ENCODE data around the gene KCP.
A peak's percentile ranks its signal among the peaks of the same experiment; 100 is the strongest.

KCP gene

DNA sequence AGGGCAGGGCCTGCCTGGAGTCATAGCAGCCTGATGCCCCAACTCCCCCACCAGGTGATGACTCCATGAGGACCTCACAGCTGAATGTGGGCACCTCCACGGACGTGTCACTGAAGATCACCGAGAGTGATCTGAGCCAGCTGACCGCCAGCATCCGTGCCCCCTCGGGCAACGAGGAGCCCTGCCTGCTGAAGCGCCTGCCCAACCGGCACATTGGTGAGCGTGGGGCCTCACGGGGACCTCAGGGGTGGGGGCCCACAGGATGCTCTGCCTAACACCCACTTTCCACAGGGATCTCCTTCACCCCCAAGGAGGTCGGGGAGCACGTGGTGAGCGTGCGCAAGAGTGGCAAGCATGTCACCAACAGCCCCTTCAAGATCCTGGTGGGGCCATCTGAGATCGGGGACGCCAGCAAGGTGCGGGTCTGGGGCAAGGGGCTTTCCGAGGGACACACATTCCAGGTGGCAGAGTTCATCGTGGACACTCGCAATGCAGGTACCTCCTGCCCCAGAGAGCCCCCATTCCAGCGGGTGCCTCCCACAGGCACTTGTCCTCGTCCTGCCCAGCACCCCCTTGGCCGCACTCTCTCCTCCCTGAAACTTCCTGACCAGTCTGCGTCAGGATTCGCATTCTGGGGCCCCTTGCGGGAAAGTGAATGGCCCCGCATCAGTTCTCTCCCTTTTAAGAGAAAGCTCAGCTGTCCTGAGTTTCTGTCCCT lies 57.8 kb downstream of the KCP start:
- no peak for DNase-seq

DNA sequence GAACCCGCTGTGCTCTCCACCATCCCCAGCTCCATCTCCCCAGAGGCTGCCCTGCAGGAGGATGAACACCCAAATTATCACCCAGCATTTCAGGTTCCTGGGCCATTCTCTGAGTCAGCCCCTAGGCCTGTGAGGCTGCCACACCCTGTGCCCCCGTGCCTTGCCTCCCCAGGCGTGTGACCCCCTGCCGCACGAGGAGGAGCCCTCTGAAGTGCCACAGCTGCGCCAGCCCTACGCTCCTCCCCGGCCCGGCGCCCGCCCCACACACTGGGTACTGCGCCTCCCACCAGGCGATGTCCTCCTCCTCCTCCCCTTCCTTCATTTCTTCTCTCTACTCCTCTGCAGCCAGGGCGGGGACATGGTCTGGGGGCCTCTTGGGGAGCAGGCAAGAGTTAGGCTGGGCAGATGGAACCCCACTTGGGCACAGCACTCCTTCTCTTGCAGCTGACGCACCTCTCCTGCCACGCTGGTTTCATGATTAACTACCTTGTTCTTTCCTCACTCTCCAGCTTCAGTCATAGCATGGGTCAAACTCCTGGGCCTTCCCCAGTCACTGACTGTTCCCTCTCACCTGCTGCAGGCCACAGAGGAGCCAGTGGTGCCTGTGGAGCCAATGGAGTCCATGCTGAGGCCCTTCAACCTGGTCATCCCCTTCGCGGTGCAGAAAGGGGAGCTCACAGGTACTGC lies 60.6 kb downstream of the KCP start:
- no peak for DNase-seq

DNA sequence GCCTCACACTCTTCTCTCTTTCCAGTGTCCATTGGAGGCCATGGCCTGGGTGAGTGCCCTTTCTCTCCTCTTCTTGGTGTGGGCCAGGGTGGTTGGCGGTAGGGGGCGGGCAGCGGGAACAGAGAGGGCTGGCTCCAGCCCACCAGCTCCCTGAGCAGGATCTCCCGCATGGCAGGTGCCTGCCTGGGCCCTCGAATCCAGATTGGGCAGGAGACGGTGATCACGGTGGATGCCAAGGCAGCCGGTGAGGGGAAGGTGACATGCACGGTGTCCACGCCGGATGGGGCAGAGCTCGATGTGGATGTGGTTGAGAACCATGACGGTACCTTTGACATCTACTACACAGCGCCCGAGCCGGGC lies 61.4 kb downstream of the KCP start:
- no peak for DNase-seq

DNA sequence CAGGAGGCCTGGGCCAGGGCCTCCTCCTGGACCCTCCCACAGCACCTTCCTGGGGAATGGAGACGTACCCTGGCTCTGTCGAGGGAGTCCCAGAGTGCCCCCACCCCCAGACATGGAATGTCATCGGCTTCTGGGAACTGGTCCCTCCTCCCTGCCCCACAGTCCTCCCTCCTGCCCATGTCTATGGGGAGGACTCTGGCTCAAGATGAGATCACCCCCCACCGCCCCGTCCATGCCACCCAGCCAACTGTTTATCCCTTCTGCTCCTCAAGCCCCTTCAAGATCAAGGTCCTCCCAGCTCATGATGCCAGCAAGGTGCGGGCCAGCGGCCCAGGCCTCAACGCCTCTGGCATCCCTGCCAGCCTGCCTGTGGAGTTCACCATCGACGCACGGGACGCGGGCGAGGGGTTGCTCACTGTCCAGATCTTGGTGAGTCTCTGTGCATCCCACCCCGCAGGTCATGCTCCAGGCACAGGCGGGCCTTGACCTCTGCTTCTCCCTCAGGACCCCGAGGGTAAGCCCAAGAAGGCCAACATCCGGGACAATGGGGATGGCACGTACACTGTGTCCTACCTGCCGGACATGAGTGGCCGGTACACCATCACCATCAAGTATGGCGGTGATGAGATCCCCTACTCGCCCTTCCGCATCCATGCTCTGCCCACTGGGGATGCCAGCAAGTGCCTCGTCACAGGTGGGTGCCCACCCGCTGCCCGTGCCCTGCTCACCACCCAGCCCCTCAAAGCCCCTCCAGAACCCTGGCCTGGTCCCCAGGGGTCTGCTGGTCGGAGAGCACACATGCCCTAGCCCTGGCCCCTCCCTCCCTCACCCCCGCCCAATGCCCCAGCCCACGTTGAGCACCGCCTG lies 62.0 kb downstream of the KCP start:
- DNase-seq = no peak

DNA sequence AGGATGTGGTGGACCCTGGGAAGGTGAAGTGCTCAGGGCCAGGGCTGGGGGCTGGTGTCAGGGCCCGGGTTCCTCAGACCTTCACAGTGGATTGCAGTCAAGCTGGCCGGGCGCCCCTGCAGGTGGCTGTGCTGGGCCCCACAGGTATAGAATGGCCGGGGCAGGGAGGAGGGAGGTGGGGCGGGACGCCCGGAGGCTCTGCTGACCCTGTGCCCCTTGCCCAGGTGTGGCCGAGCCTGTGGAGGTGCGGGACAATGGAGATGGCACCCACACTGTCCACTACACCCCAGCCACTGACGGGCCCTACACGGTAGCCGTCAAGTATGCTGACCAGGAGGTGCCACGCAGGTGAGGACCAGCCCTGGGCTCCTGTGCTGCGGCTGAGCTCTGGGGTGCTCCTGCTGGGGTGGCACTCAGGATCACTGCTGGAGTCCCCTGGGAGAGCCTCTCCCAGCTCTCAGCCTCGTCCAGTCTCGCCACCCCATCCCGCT lies 62.7 kb downstream of the KCP start:
- DNase-seq = no peak

DNA sequence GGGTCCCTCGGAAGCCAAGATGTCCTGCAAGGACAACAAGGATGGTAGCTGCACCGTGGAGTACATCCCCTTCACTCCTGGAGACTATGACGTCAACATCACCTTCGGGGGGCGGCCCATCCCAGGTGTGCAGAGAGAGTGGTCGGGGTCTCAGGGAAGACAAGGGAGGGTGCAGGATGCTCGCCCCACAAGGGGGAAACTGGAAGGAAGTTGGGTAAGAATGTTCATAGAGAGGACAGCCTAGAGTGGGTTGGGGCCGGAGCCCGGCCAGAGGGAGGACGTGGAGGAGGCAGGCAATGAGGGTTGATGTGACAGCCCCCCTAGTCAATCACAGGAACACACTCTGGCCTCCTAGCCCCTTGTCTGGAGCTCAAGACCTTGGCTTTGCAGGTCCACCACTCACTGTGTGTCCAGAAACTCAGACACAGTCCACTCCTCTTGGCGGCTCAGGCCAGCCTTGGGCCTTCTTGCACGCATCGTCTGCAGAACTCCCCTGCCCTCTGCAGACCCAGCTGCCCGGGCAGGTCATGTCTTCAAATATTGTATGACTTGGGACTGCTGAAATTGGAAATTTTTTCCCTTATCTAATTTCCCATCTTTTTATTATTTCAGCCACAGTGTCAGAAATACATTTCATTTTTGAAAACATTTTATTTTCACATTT lies 63.6 kb downstream of the KCP start:
- no peak for DNase-seq

DNA sequence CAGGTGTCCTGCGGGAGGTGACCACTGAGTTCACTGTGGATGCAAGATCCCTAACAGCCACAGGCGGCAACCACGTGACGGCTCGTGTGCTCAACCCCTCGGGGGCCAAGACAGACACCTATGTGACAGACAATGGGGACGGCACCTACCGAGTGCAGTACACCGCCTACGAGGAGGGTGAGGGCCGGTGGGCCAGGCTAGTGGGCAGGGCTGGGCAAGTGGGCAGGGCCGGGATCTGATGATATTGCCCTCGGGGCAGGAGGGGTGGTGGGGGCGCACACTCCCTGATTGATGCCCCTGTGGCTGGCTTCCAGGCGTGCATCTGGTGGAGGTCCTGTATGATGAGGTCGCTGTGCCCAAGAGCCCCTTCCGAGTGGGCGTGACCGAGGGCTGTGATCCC lies 64.5 kb downstream of the KCP start:
- no peak for DNase-seq

DNA sequence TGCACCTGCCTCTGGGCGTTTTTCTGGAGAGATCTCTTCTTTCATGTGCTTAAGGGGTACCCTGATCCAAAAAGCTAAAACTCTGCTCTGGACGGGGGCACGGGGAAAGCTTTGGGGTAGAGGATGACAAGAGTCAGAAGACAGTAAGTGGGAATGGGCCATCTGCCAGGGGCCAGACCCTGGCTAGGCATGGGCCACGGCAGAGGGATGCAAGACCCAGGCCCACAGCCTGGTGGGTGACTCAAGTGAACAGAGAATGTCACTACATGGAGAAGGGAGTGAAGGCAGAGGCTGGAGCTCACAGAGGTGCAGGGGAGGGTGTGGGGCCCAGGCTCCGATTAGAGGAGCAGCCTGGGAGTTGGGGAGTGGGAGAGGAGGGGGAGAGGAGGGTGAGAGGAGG lies 65.0 kb downstream of the KCP start:
- no peak for DNase-seq

DNA sequence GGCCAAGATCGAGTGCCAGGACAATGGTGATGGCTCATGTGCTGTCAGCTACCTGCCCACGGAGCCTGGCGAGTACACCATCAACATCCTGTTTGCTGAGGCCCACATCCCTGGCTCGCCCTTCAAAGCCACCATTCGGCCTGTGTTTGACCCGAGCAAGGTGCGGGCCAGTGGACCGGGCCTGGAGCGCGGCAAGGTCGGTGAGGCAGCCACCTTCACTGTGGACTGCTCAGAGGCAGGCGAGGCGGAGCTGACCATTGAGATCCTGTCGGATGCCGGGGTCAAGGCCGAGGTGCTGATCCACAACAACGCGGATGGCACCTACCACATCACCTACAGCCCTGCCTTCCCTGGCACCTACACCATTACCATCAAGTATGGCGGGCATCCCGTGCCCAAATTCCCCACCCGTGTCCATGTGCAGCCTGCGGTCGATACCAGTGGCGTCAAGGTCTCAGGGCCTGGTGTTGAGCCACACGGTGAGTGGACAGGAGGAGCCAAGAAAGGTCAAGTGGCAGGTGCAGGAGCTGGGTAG lies 65.7 kb downstream of the KCP start:
- DNase-seq = no peak

DNA sequence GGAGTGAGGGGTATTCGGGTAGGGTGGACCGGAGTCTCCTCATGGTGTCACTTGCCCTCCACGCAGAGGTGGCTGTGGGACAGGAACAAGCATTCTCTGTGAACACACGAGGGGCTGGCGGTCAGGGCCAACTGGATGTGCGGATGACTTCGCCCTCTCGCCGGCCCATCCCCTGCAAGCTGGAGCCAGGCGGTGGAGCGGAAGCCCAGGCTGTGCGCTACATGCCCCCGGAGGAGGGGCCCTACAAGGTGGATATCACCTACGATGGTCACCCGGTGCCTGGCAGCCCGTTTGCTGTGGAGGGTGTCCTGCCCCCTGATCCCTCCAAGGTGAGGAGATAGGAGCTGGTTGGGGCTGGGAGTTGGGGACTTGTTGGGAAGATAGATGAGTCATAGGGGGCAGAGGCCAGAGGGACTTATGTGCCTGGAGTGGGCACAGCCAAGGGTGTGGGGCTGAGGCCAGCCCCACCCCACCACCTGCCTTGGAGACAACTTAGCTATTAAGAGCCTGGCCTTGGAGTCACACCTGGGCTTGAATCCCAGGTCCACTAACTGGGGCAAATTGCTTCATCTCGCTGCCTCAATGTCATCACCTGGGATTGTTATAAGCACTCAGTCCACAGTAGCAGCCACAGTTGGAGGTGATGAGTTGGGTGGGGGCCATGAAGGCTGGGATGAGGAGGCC lies 66.4 kb downstream of the KCP start:
- no peak for DNase-seq

DNA sequence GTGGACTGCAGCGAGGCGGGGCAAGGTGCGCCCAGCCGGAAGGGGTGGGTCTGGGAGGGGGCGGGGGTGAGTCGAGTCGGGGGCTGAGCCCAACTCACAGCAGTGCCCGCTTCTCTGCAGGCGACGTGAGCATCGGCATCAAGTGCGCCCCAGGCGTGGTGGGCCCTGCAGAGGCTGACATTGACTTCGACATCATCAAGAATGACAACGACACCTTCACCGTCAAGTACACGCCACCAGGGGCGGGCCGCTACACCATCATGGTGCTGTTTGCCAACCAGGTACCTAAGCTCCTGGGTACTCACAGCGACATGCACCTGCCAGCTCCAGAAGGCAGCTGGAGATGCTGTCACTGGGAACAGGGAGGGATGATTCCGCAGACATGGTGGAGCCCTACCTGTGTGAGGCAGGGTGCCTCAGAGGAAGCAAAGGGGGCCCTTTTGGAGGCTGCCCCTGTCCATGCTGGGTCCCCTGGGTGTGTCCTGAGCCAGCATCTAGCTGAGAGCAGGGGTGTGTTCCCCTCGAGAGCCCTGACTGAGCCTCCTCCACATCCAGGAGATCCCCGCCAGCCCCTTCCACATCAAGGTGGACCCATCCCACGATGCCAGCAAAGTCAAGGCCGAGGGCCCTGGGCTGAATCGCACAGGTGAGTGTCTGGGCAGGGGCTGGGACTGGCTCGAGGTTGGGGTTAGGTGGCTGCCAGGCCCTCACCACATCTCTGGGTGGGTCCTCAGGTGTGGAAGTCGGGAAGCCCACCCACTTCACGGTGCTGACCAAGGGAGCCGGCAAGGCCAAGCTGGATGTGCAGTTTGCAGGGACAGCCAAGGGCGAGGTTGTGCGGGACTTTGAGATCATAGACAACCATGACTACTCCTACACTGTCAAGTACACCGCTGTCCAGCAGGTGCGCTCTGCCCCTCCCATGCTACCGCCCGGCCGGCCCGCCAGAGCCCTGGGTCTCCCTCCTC lies 67.6 kb downstream of the KCP start:
- DNase-seq = no peak

DNA sequence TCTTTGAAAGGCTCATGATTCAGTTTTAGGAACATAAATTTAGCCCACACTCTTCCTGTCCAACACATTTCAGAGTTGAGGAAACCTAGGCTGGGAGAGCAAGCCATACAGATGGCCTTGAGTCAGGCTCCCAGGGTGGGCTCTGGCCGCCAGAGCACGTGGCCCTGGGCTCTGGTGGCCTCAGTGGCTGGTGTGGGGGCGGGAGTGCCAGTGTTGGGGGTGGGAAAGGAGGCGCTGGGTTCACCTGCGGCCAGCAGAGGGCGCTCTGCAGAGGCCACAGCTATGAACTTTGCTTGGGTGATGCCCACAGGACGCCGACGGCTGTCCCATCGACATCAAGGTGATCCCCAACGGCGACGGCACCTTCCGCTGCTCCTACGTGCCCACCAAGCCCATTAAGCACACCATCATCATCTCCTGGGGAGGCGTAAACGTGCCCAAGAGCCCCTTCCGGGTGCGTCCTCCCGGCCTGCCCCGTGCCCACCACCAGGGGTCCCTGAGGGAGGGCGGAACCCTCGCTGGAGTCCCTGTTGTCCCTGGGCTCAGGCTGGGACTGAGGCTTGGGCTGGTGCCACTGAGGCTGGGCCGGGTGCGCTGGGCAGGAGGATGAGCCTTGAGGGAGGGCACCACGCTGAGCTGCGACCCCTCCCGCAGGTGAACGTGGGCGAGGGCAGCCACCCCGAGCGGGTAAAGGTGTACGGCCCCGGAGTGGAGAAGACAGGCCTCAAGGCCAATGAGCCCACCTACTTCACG lies 68.4 kb downstream of the KCP start:
- peak; percentile 73 for DNase-seq

DNA sequence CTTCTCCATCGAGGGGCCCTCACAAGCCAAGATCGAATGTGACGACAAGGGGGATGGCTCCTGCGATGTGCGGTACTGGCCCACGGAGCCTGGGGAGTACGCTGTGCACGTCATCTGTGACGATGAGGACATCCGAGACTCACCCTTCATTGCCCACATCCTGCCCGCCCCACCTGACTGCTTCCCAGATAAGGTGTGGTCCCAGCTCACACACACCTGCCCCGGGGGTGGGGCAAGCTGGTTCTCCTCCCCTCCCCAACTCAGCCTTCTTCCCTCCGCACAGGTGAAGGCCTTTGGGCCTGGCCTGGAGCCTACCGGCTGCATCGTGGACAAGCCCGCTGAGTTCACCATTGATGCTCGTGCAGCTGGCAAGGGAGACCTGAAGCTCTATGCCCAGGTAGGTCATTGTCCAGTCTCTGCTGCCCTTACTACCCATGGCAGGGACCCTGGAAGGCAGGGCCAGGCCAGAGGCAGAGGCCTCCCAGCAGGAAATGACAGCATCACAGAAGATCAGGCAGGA lies 69.3 kb downstream of the KCP start:
- DNase-seq = no peak

DNA sequence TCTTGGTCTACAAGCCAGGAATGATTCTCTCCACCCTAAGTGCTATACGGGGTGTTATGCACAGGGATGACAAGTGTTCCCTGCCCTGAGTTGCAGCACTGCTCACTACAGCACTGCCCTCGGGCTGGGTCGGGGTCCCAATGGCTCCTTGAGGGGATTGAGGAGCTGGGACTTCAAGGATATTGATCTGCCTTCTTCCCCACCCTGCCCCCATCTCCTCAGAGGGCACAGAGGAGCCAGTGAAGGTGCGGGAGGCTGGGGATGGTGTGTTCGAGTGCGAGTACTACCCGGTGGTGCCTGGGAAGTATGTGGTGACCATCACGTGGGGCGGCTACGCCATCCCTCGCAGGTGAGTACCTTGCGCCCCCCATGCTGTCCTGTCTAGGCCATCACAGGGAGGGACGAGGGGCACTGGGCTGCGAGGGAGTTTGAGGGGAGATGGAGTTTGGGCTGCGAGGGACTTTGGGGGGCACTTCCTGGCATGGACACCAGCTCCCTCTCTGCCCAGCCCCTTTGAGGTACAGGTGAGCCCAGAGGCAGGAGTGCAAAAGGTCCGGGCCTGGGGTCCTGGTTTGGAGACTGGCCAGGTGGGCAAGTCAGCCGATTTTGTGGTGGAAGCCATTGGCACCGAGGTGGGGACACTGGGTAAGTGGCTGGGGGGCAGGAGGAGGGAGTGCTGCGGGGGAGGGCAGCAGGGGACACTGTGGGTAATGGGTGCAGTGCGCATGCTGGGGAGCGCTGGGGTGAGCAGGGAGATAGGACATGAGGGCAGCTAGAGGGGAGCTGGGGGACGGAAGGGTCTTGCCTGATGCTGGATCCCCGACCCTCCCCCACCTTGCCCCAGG lies 70.0 kb downstream of the KCP start:
- no peak for DNase-seq

DNA sequence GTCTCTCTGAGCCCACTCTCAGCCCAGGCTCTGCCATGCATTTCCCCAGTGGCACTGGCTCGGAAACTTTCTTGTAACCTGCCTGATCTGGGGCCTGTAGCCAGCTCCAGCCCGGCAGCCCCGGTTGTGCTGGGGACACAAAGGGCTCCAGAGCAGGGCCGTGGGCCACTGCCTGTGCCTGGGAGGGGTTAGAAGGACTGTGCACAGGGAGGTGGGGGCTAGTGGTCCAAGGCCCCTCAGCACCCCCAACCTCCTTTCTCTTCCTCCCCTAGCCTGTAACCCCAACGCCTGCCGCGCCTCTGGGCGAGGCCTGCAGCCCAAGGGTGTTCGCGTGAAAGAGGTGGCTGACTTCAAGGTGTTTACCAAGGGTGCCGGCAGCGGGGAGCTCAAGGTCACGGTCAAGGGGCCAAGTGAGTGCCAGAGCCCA lies 70.7 kb downstream of the KCP start:
- DNase-seq = no peak

DNA sequence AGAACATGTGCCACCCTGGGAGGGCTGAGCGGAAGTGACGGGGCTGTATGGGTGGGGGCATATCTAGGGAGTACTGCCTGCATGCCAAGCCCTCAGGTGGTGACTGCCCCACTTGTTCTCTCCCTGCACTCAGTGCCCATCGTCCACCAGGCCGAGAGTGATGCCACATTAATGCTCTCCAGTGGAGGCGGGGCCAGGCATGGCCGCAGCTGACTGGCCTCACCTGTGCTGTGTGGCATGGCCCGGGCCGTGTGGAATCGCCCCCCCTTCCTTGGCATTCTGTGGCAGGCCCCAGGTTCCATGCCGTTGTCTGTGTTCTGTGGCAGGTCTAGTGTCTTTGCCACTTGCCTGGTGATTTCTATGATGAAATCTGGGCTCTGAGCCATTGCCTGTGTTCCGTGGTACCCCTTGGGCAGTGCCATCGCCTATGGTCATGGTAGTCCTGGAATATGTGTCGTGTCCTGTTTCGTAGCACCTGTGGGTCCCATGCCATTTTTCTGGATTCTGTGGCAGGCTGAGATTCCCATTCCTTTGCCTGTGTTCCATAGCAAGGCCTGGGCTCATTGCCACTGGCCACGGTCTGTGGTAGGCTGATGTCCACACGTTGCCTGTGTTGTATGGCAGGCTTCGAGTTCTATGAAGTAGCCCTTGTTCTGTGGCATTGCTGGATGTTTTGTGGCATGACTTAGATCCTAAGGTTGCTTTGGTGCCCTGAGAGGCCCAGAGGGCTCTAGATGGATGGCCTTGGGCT lies 71.4 kb downstream of the KCP start:
- DNase-seq = no peak

DNA sequence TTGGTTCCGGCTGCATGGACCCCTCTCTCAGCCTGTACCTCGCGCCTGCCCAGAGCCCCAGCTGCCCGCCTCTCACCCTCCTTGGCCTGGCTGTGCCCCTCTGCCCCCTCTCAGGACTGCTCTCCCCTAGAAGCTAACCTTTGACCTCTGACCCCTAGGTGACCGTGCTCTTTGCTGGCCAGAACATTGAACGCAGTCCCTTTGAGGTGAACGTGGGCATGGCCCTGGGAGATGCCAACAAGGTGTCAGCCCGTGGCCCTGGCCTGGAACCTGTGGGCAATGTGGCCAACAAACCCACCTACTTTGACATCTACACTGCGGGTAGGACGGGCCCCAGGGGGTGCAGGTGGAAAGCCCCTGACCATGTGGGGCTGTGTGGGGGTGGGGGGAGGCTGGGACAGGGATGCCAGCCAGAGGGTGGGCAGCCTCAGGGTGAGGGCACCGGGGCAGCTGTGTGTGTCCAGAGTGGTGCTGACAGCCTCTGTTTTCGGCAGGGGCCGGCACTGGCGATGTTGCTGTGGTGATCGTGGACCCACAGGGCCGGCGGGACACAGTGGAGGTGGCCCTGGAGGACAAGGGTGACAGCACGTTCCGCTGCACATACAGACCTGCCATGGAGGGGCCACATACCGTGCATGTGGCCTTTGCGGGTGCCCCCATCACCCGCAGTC lies 72.3 kb downstream of the KCP start:
- DNase-seq = no peak

DNA sequence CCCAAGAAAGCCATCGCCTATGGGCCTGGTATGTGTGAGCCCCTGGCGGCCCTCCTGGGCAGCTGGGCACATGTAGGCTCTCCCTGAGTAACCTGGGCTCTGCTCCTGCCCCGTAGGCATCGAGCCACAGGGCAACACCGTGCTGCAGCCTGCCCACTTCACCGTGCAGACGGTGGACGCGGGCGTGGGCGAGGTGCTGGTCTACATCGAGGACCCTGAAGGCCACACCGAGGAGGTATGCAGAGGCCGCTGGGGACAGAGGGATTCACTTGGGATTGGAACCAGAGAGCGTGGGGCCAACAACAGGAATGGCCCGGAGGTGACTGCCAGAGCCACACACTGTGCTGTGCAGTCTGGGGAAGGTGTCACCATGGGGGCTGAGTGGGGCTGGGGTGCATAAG lies 73.0 kb downstream of the KCP start:
- no peak for DNase-seq
